IMR-90 (cell line): ENCODE results near the gene NMRK2.

ENCODE experiments used
- BHLHE40 ChIP-seq: fragments of 150-350 bp; IDR thresholded peaks from 2 replicates; pipeline ENCODE4 v1.6.1; 2016; ENCODE audit warnings: mild to moderate bottlenecking, low read depth, low read length
- CEBPB ChIP-seq: IDR thresholded peaks from 2 replicates; pipeline ENCODE4 v1.6.1; 2012; ENCODE audit warnings: low read depth, low read length, improper control_type of control experiment
- FOS ChIP-seq: fragments of 150-350 bp; IDR thresholded peaks from 2 replicates; pipeline ENCODE4 v1.6.1; 2016; ENCODE audit warnings: low read depth, low read length
- MAZ ChIP-seq: IDR thresholded peaks from 2 replicates; pipeline ENCODE4 v1.6.1; 2012; ENCODE audit warnings: low read depth, mild to moderate bottlenecking, low read length, improper control_type of control experiment, moderate library complexity, borderline replicate concordance
- MXI1 ChIP-seq: IDR thresholded peaks from 2 replicates; pipeline ENCODE4 v1.6.1; 2012; ENCODE audit warnings: low read depth, mild to moderate bottlenecking, low read length, moderate library complexity, borderline replicate concordance
- POLR2A ChIP-seq: IDR thresholded peaks from 2 replicates; pipeline ENCODE4 v1.6.1; 2012; ENCODE audit warnings: mild to moderate bottlenecking, low read depth, low read length
- RAD21 ChIP-seq: IDR thresholded peaks from 2 replicates; pipeline ENCODE4 v1.6.1; 2012; ENCODE audit warnings: low read length, improper control_type of control experiment
- RFX5 ChIP-seq: IDR thresholded peaks from 2 replicates; pipeline ENCODE4 v1.8.0; 2012; ENCODE audit warnings: low read depth, mild to moderate bottlenecking, low read length, moderate library complexity
- SMC3 ChIP-seq: fragments of 150-350 bp; IDR thresholded peaks from 2 replicates; pipeline ENCODE4 v1.6.1; 2016; ENCODE audit warnings: low read depth, mild to moderate bottlenecking, antibody characterized with exemption, low read length, moderate library complexity
- TF ChIP-seq, protein P1 (sequence below): conservative IDR thresholded peaks from 2 replicates; pipeline ENCODE4 v1.5.1; 2012; ENCODE audit warnings: mild to moderate bottlenecking, low read depth, low read length, improper control_type of control experiment
- TF ChIP-seq, protein P2 (sequence below): fragments of 150-350 bp; IDR thresholded peaks from 2 replicates; pipeline ENCODE4 v1.6.1; 2017; ENCODE audit warnings: mild to moderate bottlenecking, antibody characterized with exemption, low read length, low read depth
- TF ChIP-seq, protein P3 (sequence below): fragments of 150-350 bp; IDR thresholded peaks from 2 replicates; pipeline ENCODE4 v1.6.1; 2016; ENCODE audit warnings: low read depth, mild to moderate bottlenecking, low read length, moderate library complexity, borderline replicate concordance

DNA sequence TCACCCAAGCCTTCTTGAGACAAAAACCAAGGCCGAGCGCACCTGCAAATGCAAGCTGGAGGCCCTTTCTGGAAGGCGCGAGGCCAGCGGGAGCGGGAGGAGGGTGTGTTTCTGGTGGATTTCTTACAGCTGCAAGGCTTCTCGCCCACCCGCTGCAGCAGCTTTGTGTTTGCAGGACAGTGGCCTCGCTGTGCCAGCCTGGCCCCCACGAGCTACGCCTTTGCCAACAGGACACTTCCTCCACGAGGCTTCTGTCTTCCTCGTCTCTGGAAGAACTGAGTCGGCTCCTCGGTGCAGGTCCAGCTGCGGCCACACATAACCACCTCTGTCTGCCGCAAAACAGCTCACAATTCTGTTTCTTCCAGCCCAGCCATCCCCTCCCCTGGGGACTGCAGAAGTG is 42.3 kb upstream of the NMRK2 start:
- TF ChIP-seq, protein P1, sequence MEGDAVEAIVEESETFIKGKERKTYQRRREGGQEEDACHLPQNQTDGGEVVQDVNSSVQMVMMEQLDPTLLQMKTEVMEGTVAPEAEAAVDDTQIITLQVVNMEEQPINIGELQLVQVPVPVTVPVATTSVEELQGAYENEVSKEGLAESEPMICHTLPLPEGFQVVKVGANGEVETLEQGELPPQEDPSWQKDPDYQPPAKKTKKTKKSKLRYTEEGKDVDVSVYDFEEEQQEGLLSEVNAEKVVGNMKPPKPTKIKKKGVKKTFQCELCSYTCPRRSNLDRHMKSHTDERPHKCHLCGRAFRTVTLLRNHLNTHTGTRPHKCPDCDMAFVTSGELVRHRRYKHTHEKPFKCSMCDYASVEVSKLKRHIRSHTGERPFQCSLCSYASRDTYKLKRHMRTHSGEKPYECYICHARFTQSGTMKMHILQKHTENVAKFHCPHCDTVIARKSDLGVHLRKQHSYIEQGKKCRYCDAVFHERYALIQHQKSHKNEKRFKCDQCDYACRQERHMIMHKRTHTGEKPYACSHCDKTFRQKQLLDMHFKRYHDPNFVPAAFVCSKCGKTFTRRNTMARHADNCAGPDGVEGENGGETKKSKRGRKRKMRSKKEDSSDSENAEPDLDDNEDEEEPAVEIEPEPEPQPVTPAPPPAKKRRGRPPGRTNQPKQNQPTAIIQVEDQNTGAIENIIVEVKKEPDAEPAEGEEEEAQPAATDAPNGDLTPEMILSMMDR: no peak
- TF ChIP-seq, protein P2, sequence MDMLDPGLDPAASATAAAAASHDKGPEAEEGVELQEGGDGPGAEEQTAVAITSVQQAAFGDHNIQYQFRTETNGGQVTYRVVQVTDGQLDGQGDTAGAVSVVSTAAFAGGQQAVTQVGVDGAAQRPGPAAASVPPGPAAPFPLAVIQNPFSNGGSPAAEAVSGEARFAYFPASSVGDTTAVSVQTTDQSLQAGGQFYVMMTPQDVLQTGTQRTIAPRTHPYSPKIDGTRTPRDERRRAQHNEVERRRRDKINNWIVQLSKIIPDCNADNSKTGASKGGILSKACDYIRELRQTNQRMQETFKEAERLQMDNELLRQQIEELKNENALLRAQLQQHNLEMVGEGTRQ: no peak
- TF ChIP-seq BHLHE40 (no peak), SMC3 (no peak), POLR2A (no peak), MAZ (no peak), CEBPB (no peak), RFX5 (no peak), MXI1 (no peak), FOS (no peak), RAD21 (no peak)
- TF ChIP-seq, protein P3, sequence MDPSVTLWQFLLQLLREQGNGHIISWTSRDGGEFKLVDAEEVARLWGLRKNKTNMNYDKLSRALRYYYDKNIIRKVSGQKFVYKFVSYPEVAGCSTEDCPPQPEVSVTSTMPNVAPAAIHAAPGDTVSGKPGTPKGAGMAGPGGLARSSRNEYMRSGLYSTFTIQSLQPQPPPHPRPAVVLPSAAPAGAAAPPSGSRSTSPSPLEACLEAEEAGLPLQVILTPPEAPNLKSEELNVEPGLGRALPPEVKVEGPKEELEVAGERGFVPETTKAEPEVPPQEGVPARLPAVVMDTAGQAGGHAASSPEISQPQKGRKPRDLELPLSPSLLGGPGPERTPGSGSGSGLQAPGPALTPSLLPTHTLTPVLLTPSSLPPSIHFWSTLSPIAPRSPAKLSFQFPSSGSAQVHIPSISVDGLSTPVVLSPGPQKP: no peak
